ENCODE measurements around the gene S1PR4. TPM values are rescaled to one million over a fixed set of nuclear protein-coding genes. Genes with fewer than 3 reads are reported as not detected.
"Not testable (repeated sequence)": the region's sequence is repeated elsewhere in the genome, so short reads cannot be mapped to it uniquely, and the experiment has no call there.

S1PR4 gene
- total and polyA plus RNA-seq, 8 donors = 0.23 to 1.1 (median 0.90) TPM; not detected in 2

DNA sequence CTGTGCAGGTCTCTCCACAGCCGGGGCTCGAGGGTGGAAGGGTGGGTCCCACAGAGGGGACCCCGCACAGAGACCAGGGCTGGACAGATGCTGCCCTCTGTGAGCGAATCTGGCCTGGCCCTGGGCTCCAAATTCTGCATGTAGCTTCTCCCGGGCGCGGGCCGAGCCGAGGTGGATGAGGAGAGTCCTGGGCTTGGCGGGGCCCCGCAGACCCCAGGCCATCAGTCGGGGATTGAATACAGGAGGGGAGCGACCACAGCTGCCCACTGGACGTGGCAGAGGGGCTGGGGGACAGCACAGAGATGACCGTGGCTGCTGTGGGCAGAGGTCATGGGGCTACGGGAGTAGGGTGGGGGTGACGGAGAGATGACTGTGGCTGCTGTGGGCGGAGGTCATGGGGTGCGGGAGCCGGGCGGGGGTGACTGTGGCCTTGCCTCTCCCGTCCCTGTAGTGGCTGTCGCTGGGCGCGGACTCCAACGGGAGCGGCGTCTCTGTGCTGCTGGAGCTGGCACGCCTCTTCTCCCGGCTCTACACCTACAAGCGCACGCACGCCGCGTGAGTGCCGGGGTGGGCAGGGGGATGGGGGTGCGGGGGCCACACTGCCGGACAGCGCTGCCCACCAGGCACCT, 22.6 kb downstream of the S1PR4 start:
- no peaks in the 10 kb centered on the region for H3K27me3 ChIP-seq
- no peaks in the 10 kb centered on the region for H3K4me1 ChIP-seq
- H3K4me3 ChIP-seq = no peak overlapping the region
- no peak for FAIRE-seq
- no peak overlapping the region for H3K27ac ChIP-seq
- TF ChIP-seq, protein P1, sequence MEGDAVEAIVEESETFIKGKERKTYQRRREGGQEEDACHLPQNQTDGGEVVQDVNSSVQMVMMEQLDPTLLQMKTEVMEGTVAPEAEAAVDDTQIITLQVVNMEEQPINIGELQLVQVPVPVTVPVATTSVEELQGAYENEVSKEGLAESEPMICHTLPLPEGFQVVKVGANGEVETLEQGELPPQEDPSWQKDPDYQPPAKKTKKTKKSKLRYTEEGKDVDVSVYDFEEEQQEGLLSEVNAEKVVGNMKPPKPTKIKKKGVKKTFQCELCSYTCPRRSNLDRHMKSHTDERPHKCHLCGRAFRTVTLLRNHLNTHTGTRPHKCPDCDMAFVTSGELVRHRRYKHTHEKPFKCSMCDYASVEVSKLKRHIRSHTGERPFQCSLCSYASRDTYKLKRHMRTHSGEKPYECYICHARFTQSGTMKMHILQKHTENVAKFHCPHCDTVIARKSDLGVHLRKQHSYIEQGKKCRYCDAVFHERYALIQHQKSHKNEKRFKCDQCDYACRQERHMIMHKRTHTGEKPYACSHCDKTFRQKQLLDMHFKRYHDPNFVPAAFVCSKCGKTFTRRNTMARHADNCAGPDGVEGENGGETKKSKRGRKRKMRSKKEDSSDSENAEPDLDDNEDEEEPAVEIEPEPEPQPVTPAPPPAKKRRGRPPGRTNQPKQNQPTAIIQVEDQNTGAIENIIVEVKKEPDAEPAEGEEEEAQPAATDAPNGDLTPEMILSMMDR (IDR thresholded peaks at IDR 0.05) = no peak
- WGBS, 2 donors = 94 to 96% methylated on average over 39 of the region's 39 CpGs
- DNase-seq = no peak
- peaks cover 0 to 8% (median 1%) of the 10 kb centered on the region in 3 donors for H3K36me3 ChIP-seq
- intact Hi-C loops (cut with DNase I) = no loop called here
- ATAC-seq = no peak
- no peaks in the 10 kb centered on the region for H3K9me3 ChIP-seq

DNA sequence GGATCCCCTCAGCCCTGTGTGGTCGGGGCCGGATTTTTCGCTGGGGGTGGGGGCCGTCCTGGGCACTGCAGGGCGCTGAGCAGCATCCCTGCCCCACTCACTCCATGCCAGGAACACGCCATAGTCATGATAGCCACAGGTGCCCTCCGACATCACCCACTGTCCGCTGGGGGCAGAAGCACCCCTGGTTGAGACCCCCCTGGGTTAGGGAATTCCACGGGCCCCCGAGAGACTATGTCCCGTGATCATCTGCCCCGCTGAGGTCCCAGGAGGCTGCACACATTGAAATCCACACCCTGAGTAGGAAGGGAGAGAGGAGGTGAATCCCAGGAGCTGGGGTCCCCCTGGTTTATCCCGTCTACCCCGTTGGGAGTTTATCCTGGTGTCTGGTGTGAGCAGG, 23.3 kb downstream of the S1PR4 start:
- Histone ChIP-seq H3K27ac (no peak overlapping the region), H3K4me3 (no peak overlapping the region), H3K36me3 (peaks cover 0 to 9% (median 8%) of the 10 kb centered on the region in 3 donors), H3K9me3 (no peaks in the 10 kb centered on the region), H3K27me3 (no peaks in the 10 kb centered on the region), H3K4me1 (no peaks in the 10 kb centered on the region)
- 94 to 95% methylated on average over 14 of the region's 14 CpGs for WGBS, 2 donors
- FAIRE-seq (no peak), ATAC-seq (no peak), DNase-seq (no peak)
- intact Hi-C loops (cut with DNase I) = no loop called here
- TF ChIP-seq, protein P1 (IDR thresholded peaks at IDR 0.05) = no peak

DNA sequence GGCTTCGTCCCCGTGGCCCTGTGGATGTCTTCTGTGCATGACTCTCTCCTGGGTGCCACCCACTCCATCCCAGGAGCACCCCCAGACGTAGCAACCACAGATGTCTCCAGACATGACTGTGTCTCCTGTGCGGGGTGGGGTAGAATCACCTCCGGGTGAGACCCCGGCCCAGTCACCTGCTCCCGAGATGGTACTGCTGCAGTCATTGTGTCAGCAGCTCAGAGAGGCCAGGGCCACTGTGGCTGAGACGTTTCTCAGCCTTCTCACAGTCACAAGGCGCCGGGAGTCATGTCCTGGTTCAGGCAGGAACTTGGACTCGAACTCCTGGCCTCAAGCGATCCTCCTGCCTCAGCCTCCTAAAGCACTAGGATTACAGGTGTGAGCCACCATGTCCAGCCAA, 23.8 kb downstream of the S1PR4 start:
- TF ChIP-seq, protein P1 (IDR thresholded peaks at IDR 0.05) = no peak
- ATAC-seq = no peak
- H3K36me3 ChIP-seq = peaks cover 0 to 13% (median 8%) of the 10 kb centered on the region in 3 donors
- H3K27me3 ChIP-seq = no peaks in the 10 kb centered on the region
- no peak for FAIRE-seq
- WGBS, 2 donors = 87 to 91% methylated on average over 12 of the region's 12 CpGs
- H3K4me3 ChIP-seq = no peak overlapping the region
- H3K4me1 ChIP-seq = no peaks in the 10 kb centered on the region
- intact Hi-C loops (cut with DNase I) = no loop called here
- no peaks in the 10 kb centered on the region for H3K9me3 ChIP-seq
- H3K27ac ChIP-seq = no peak overlapping the region
- no peak for DNase-seq

- FAIRE-seq; ATAC-seq; H3K4me3 ChIP-seq; H3K27me3 ChIP-seq; DNase-seq; H3K4me1 ChIP-seq; intact Hi-C loops (cut with DNase I); H3K9me3 ChIP-seq; H3K27ac ChIP-seq: not testable (repeated sequence)
- 94 to 98% methylated on average over 7 of the region's 7 CpGs for WGBS, 2 donors
- peaks cover 0 to 18% (median 8%) of the 10 kb centered on the region in 3 donors for H3K36me3 ChIP-seq
These were observed 24.3 kb downstream of the S1PR4 start for GRCh38 chr19:3202895-3203294.

- TF ChIP-seq, protein P1 (IDR thresholded peaks at IDR 0.05) = no peak
- H3K36me3 ChIP-seq = peaks cover 0 to 25% (median 8%) of the 10 kb centered on the region in 3 donors
- no peak for ATAC-seq
- no peaks in the 10 kb centered on the region for H3K27me3 ChIP-seq
- intact Hi-C loops (cut with DNase I) = no loop called here
- H3K4me1 ChIP-seq = no peaks in the 10 kb centered on the region
- DNase-seq = peak in 1 of 6 donors; percentile 71
- no peak overlapping the region for H3K4me3 ChIP-seq
- no peaks in the 10 kb centered on the region for H3K9me3 ChIP-seq
- no peak overlapping the region for H3K27ac ChIP-seq
- FAIRE-seq = no peak
- WGBS, 2 donors = 95 to 96% methylated on average over 40 to 43 of the region's 43 CpGs
These were observed 25.5 kb downstream of the S1PR4 start for GRCh38 chr19:3203805-3204645.
